ENCODE data around the gene SPO11. TPM values are rescaled to one million over a fixed set of nuclear protein-coding genes. Genes with fewer than 3 reads are reported as not detected.

SPO11 gene
- total and polyA plus RNA-seq, 2 of the 8 experiments (the other 6 are each of a cell fraction or from before 2014, with no cell fraction given), result not detected

DNA sequence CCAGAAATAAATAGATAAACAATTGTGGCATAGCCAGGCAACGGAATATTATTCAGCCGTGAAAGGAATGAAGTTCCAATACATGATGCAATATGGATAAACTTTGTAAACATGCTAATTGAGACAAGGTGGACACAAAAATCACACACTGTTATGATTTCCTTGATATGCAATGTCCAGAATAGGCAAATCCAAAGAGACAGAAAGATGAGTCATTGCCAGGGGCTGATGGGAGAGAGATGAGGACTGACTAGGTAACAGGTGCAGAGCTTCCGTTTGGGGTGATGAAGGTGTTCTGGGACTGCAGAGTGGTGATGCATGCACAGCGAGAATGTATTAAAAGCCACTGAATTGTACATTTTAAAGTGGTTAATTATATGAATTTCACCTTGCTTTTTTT, 31.1 kb upstream of the SPO11 start:
- no peak overlapping the region for H2AK5ac ChIP-seq (ENCODE audit: low read depth, low read length)
- no peaks in the 10 kb centered on the region for H4K20me1 ChIP-seq (replicated peaks in 1 of 2; ENCODE audit: control insufficient read depth in 1 of 2, insufficient read depth in 2 of 2, low read length in 2 of 2)
- no peak overlapping the region for H3K27ac ChIP-seq (ENCODE audit: low read depth, low read length)
- POLR2A ChIA-PET (ENCODE audit: partially characterized antibody), result no interaction called here
- H3K4ac ChIP-seq (replicated peaks; ENCODE audit: insufficient read length, low read depth, low read length), result no peak overlapping the region
- FAIRE-seq, result no peak
- no peak overlapping the region for H2BK5ac ChIP-seq (ENCODE audit: low read depth, low read length)
- no peak overlapping the region for H3K56ac ChIP-seq (replicated peaks; ENCODE audit: insufficient read length, low read depth, low read length)
- H3K9me3 ChIP-seq (ENCODE audit: insufficient read depth in 2 of 2, low read depth in 1 of 2, low read length in 1 of 2), result no peaks in the 10 kb centered on the region
- H3K23ac ChIP-seq (ENCODE audit: insufficient read length), result no peak overlapping the region
- H2AFZ ChIP-seq (ENCODE audit: low read length), result no peak overlapping the region
- H3K79me2 ChIP-seq (ENCODE audit: control insufficient read depth in 1 of 2, insufficient read depth in 2 of 2, low read length in 2 of 2), result no peaks in the 10 kb centered on the region
- H3K9ac ChIP-seq (replicated peaks in 1 of 4; ENCODE audit: extremely low read depth in 1 of 4, low read depth in 3 of 4, low read length in 3 of 4), result no peak overlapping the region
- H3K36me3 ChIP-seq (ENCODE audit: control insufficient read depth in 2 of 4, insufficient read depth in 4 of 4, low read length in 3 of 4), result no peaks in the 10 kb centered on the region
- no peak overlapping the region for H3K14ac ChIP-seq (ENCODE audit: insufficient read length)
- no peak overlapping the region for H2BK12ac ChIP-seq (ENCODE audit: low read depth, low read length)
- 90% methylated on average over 4 of the region's 4 CpGs; no CpG with 5 or more reads in 1 of the 2 experiments for WGBS, 2 experiments (ENCODE audit: extremely low coverage in 1 of 2, insufficient coverage in 1 of 2, insufficient read length in 1 of 2, insufficient replicate concordance in 2 of 2, low coverage in 1 of 2, low lambda C conversion rate in 2 of 2, missing lambda C conversion rate in 1 of 2)
- peaks cover 0 to 7% (median 0%) of the 10 kb centered on the region in 4 experiments; a peak in 1 of 7 replicates for H3K4me1 ChIP-seq (replicated peaks in 1 of 4; ENCODE audit: control insufficient read depth in 3 of 4, insufficient read depth in 4 of 4, low read length in 3 of 4)
- no peak overlapping the region for H3K4me3 ChIP-seq (ENCODE audit: extremely low read depth in 1 of 4, insufficient read depth in 2 of 4, low read depth in 3 of 4, low read length in 4 of 4)
- H3K23me2 ChIP-seq (ENCODE audit: low read depth, low read length), result no peaks in the 10 kb centered on the region
- no peak overlapping the region for H3K4me2 ChIP-seq (ENCODE audit: insufficient read depth in 1 of 2, low read depth in 2 of 2, low read length in 2 of 2)
- H2BK20ac ChIP-seq (ENCODE audit: low read length), result no peak overlapping the region
- no peaks in the 10 kb centered on the region for H3K79me1 ChIP-seq (ENCODE audit: low read depth, low read length)
- H4K91ac ChIP-seq (replicated peaks; ENCODE audit: insufficient read length, low read length), result no peak overlapping the region
- H2BK120ac ChIP-seq (replicated peaks; ENCODE audit: low read depth, low read length), result no peak overlapping the region
- CTCF ChIA-PET (ENCODE audit: partially characterized antibody), result interaction anchor here (2.0 kb wide), 1 partner anchor 206 kb away, joined by 7 read pairs; no protein-coding TSS in a partner anchor
- no peak overlapping the region for H3K18ac ChIP-seq (ENCODE audit: extremely low read depth, low read length)
- no peak for DNase-seq (ENCODE audit: low read depth in 1 of 2, low spot score in 2 of 2)
- H3K27me3 ChIP-seq (replicated peaks in 1 of 4; ENCODE audit: control insufficient read depth in 3 of 4, extremely low read depth in 1 of 4, insufficient read depth in 3 of 4, low read length in 3 of 4), result no peaks in the 10 kb centered on the region
- no peak overlapping the region for H4K5ac ChIP-seq (ENCODE audit: insufficient read length, low read depth, low read length)
- no peak overlapping the region for H2BK15ac ChIP-seq (ENCODE audit: low read length)
- no peak overlapping the region for H4K8ac ChIP-seq (ENCODE audit: extremely low read depth, insufficient read depth, low read length)
- no peak for TF ChIP-seq SIRT6 (IDR thresholded peaks at IDR 0.05; ENCODE audit: low read length)
- TF ChIP-seq TCF12 (IDR thresholded peaks at IDR 0.05; ENCODE audit: low read depth, low read length), result no peak
- TF ChIP-seq EZH2 (IDR thresholded peaks at IDR 0.05; ENCODE audit: low read depth, low read length, severe bottlenecking), result no peak
- no peak for TF ChIP-seq KDM1A (IDR thresholded peaks at IDR 0.05; ENCODE audit: borderline replicate concordance, low read length)
- no peak for TF ChIP-seq NRF1 (IDR thresholded peaks at IDR 0.05; ENCODE audit: low read depth, low read length)
- no peak for TF ChIP-seq SUZ12 (IDR thresholded peaks at IDR 0.05; ENCODE audit: low read length)
- no peak for TF ChIP-seq SP2 (IDR thresholded peaks at IDR 0.05; ENCODE audit: low read length)
- TF ChIP-seq JUN (IDR thresholded peaks at IDR 0.05; ENCODE audit: low read depth, low read length), result no peak
- TF ChIP-seq, protein P1, sequence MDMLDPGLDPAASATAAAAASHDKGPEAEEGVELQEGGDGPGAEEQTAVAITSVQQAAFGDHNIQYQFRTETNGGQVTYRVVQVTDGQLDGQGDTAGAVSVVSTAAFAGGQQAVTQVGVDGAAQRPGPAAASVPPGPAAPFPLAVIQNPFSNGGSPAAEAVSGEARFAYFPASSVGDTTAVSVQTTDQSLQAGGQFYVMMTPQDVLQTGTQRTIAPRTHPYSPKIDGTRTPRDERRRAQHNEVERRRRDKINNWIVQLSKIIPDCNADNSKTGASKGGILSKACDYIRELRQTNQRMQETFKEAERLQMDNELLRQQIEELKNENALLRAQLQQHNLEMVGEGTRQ (IDR thresholded peaks at IDR 0.05; ENCODE audit: low read length), result no peak
- no peak for TF ChIP-seq GABPA (IDR thresholded peaks at IDR 0.05; ENCODE audit: borderline replicate concordance, insufficient read depth, low read length)
- TF ChIP-seq FOSL1 (IDR thresholded peaks at IDR 0.05; ENCODE audit: insufficient read depth, low read depth, low read length), result no peak
- no peak for TF ChIP-seq NANOG (IDR thresholded peaks at IDR 0.05; ENCODE audit: insufficient read depth, low read depth, low read length, poor library complexity, severe bottlenecking)
- no peak for TF ChIP-seq CREB1 (IDR thresholded peaks at IDR 0.05)

All from H1 (cell line).